GM12801 (cell line): ENCODE data around the gene DDAH2.

Experiments used
- TF ChIP-seq, protein P1 (sequence below): IDR thresholded peaks from one replicate; pipeline ENCODE4 v1.5.1; 2011; ENCODE audit warnings: control low read depth; ENCODE audit not compliant: insufficient read length; ENCODE audit errors: extremely low read depth

Gene DDAH2

DNA sequence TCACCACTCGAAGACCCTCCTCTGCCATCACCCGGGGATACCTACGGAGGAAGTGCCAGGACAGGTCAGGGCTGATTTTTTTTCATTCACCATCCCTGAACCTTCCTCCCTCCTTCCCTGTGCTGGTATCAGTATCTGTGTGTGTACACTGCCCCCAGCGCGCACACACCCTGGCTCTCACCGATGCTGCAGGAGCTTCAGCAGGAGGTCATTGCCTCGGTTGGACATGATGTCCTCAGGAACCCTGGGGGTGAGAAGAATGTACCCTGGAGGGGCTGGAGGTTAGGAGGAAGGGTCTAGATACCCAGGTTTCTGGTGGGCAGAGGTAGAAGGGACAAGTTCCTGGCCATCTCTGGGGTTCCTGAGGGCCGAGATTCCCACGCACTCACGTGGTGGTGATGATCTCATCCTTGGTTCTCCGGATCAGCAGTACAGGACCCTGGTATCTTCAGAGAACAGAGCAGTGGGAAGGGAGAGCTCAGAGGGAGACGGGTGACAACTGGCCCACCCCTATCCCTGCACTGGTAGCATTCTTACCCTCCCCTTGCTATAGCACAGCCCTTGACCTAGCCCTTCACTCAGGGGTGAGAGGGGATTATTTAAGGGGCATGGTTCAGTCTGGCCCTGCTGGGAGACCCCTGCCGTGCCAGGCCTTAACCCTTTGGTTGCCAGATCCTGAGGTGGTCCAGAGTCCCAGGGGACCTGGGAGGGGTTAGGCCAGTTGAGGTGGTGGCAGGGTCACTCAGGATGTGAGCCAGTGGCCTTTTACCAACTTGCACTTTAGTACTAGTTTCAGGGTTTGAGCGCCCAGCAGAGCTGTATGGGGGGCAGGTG lies 41.0 kb downstream of the DDAH2 start:
- TF ChIP-seq, protein P1, sequence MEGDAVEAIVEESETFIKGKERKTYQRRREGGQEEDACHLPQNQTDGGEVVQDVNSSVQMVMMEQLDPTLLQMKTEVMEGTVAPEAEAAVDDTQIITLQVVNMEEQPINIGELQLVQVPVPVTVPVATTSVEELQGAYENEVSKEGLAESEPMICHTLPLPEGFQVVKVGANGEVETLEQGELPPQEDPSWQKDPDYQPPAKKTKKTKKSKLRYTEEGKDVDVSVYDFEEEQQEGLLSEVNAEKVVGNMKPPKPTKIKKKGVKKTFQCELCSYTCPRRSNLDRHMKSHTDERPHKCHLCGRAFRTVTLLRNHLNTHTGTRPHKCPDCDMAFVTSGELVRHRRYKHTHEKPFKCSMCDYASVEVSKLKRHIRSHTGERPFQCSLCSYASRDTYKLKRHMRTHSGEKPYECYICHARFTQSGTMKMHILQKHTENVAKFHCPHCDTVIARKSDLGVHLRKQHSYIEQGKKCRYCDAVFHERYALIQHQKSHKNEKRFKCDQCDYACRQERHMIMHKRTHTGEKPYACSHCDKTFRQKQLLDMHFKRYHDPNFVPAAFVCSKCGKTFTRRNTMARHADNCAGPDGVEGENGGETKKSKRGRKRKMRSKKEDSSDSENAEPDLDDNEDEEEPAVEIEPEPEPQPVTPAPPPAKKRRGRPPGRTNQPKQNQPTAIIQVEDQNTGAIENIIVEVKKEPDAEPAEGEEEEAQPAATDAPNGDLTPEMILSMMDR: no peak

DNA sequence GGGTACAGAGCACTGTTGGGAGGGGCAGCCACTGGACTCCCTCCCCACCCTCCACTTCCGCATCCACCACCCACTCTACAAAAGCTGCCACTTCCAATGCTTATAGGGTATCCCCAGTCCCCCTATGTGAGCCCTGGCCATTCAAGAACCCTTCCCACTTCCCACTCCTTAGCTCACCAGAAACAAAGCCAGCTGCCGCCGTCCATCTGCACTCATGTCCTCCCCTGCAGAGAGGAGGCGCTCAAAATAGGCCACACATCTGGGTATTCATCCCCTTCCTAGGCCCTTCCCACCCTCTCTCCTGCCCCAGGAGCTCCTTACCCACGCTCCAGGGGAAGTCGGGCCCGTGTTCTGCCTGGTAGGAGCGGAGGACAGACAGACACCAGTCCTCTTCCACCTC lies 41.8 kb downstream of the DDAH2 start:
- TF ChIP-seq, protein P1: no peak

DNA sequence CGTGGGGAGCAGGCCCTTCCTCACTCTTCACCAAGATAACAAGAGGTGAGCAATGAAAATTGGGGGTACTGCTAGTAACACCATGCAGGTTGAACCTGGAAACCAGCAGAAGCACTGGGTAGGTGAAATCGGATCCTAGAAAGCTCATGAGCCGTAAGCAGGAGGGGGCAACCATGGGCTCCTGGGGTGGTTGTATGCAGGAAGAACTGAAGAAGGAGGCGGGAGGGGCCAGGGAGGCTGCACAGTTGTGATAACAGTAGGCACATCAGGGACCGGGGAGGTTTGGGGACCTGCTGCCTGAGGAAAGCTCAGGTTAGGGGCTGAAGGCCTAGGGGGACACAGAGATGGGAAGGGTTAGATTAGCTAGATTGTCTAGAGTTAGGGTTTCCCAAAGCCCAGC lies 42.6 kb downstream of the DDAH2 start:
- TF ChIP-seq, protein P1: no peak

DNA sequence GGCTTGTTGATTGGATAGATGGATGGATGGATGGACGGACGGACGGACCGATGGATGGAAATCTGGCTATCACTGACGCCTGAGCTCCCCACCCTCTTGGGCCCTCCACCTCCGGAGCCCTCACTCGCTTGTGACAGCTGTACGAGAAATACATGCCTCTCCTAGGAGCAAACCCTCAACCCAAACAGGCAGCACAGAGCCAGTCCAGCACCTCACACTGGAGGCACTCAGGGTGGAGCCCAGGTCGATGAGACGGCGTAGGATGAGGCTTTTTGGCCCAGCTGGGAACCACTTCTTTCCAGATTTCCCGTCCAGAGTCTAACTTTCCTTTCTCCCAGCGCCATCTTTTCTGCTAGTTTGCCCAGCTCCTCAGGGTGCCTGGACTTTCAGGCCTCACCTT lies 45.5 kb downstream of the DDAH2 start:
- TF ChIP-seq, protein P1: no peak

DNA sequence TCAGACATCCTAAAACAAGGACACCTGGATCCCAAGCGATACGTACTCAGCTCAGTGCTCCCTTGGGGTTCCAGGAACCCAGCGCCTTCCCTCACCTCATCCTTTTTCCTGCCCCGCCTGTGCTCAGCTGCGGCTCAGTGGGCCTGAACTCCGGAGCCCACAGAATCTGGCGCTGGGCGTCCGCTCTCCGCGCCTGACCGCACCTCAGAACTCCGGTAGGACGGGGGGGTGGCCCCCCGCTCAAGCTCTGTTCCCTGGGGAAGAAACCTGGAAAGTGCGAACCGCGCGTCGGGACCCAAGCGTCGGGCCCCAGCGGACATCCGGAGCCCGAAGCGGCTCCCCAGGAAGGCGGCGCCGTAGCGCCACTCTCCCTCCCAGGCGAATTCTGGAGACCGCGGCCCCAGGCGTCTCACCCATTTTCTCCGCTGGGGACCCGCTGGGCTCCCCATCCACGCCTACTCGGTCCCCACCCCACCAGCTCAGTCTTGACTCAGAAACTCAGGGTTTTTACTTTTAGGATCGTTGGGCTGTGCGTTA lies 47.9 kb downstream of the DDAH2 start:
- TF ChIP-seq, protein P1: no peak

DNA sequence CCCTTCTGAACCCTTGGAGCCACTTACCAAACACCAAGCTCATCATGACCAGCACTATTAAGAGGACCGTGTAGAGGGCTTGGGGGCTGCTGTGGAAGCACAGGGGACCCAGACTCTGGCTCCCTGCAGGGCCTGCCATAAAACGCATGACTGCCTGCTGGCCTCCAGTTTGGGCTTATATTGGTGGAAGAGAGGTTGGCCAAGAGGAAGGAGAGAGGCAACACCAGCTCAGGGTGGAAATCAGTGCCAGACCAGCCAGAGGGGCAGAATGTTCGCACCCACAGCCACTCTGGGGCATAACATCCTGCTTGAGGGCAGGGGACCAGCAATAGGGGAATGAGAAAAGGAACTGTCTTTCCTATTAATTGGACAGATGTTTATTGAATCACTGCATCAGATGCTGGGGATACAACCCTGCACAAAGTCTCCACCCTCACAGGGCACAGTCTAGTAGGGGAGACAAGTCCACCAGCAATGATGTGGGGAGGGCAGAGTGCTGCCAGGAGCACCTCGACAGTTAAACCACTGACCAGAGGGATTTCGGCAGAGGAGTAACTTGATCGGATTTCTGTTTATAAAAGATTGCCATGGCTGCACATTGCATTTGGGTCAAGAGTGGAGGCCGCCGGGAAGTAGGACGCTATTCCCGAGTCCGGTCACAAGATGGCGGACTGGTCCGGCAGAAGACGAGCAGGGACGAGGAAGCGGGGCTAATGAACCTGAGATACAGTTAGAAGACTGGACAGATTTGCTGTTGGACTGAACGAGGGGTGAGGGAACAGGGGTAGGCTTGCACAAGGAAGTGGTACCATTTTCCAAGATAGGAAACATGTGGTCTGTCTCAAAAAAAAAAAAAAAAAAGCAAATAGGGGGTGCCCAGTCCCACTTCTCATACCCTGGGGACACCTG lies 48.6 kb downstream of the DDAH2 start, which contains the start of gene LY6G5C:
LY6G5C (minus strand) TSS at position 842 of the 909 bp plus-strand sequence; CDS start at position 148, 694 bp downstream.
- TF ChIP-seq, protein P1: no peak

DNA sequence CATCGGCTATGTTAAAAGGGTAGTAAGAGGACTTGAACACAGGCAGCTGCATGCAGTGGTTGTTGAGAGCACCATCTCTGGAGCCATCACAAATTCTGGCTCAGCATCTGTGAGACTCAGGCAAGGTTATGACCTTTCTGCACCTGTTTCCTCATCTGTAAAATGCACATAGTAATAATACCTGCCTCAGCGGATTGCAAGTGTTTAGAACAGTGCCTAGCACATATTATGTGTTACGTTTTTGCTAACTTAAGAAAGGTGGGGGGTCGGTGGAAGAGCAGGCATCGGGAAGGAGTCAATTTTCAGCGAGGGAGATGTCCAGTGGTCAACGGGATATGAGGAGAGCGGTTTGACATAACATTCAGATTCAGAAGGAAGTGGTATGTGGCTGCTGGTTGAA lies 51.1 kb downstream of the DDAH2 start:
- TF ChIP-seq, protein P1: no peak
